Lung (tissue), 12 donors: ENCODE data around the gene TSR2. TPM values are rescaled to one million over a fixed set of nuclear protein-coding genes. Genes with fewer than 3 reads are reported as not detected.

Experiments used
- ATAC-seq: fragments of 200-7000 bp; cut with Tn5 transposase; one replicate; pipeline ENCODE4 v1.9.1; 2020; ENCODE audit warnings: moderate number of reproducible peaks; ENCODE audit not compliant: insufficient read depth, low FRiP score
- DNase-seq, 3 donors: peaks; one replicate each; pipeline ENCODE4 v3.0.0-alpha.2; 2013 to 2017
- H3K27ac ChIP-seq, 2 donors: one replicate each; pipeline ENCODE4 v1.5.1; 2013; ENCODE audit warnings: mild to moderate bottlenecking in 2 of 2, moderate library complexity in 2 of 2, control low read depth in 1 of 2, inconsistent platforms in 1 of 2, low read depth in 1 of 2, low read length in 1 of 2
- H3K27me3 ChIP-seq, 3 donors: one replicate each; pipeline ENCODE4 v1.5.1; 2013; ENCODE audit warnings: low read length in 2 of 3; ENCODE audit not compliant: control insufficient read depth in 3 of 3, insufficient read depth in 3 of 3
- H3K36me3 ChIP-seq, 4 donors: one replicate each; pipeline ENCODE4 v1.5.1; 2013; ENCODE audit warnings: low read length in 4 of 4, mild to moderate bottlenecking in 1 of 4, moderate library complexity in 1 of 4; ENCODE audit not compliant: control insufficient read depth in 4 of 4, insufficient read depth in 4 of 4
- H3K4me1 ChIP-seq, 5 donors: one replicate each; pipeline ENCODE4 v1.5.1; 2013; ENCODE audit warnings: low read length in 5 of 5, mild to moderate bottlenecking in 2 of 5, moderate library complexity in 1 of 5; ENCODE audit not compliant: control insufficient read depth in 5 of 5, insufficient read depth in 5 of 5
- H3K4me3 ChIP-seq: one replicate; pipeline ENCODE4 v1.5.1; 2013; ENCODE audit warnings: mild to moderate bottlenecking, control low read depth, moderate library complexity
- H3K9ac ChIP-seq, 2 donors: one replicate each; pipeline ENCODE4 v1.5.1; 2013; ENCODE audit warnings: low read length in 2 of 2, control low read depth in 1 of 2; ENCODE audit not compliant: insufficient read depth in 1 of 2
- H3K9me3 ChIP-seq, 4 donors: one replicate each; pipeline ENCODE4 v1.5.1; 2013; ENCODE audit warnings: low read length in 3 of 4, mild to moderate bottlenecking in 1 of 4, moderate library complexity in 1 of 4; ENCODE audit not compliant: control insufficient read depth in 4 of 4, insufficient read depth in 3 of 4
- CTCF ChIP-seq: IDR thresholded peaks from 2 replicates; pipeline ENCODE4 v1.5.1; 2012; ENCODE audit warnings: mild to moderate bottlenecking; ENCODE audit errors: control extremely low read depth, extremely low read depth
- WGBS, 2 donors: extraction: QIAGEN DNeasy Blood & Tissue Kit; methylation state at CpG; one replicate each; pipeline ENCODE4 v1.1.7; 2013; 5-methylcytosine and 5-hydroxymethylcytosine counted together
- polyA plus RNA-seq, 2 donors: library from polyadenylated mRNA; stranded (reverse); fragments of 200-250 nt; gene quantifications; one replicate each; pipeline ENCODE4 v1.2.1, GENCODE V29; 2013
- total RNA-seq, 2 donors: library from RNA; depleted of rRNA in 1 of 2; stranded (reverse); fragments of >200 nt in 1 of 2; gene quantifications; one replicate each; pipeline ENCODE4 v1.2.1, GENCODE V29; 2014 to 2021
- donor health status: control.
- donor health status: control.
- donor health status: Bipolar disorder and iron deficiency.
- donor health status: healthy.
- donor health status: DM: yes; HTN: yes; CAD: no.

TSR2 gene
- total and polyA plus RNA-seq, 4 donors = 21.0 to 39.5 (median 32.9) TPM

GRCh38 chrX:54435121-54435520 lies 5.1 kb upstream of the TSR2 start:
- TF ChIP-seq CTCF = no peak
- Histone ChIP-seq H3K27ac (no peak overlapping the region), H3K9ac (no peak overlapping the region), H3K9me3 (no peaks in the 10 kb centered on the region), H3K4me3 (no peak overlapping the region), H3K36me3 (no peaks in the 10 kb centered on the region), H3K4me1 (no peaks in the 10 kb centered on the region), H3K27me3 (no peaks in the 10 kb centered on the region)
- DNase-seq (no peak), ATAC-seq (no peak)
- WGBS, 2 donors = 55 to 60% methylated on average over 2 of the region's 2 CpGs

- H3K4me3 ChIP-seq = no peak overlapping the region
- no peak overlapping the region for H3K27ac ChIP-seq
- TF ChIP-seq CTCF = no peak
- peaks cover 0 to 11% (median 4%) of the 10 kb centered on the region in 5 donors for H3K4me1 ChIP-seq
- H3K9ac ChIP-seq = no peak overlapping the region
- H3K27me3 ChIP-seq = no peaks in the 10 kb centered on the region
- no peaks in the 10 kb centered on the region for H3K9me3 ChIP-seq
- H3K36me3 ChIP-seq = peaks cover 0 to 8% (median 4%) of the 10 kb centered on the region in 4 donors
- ATAC-seq (no peak), DNase-seq (no peak)
Measured at GRCh38 chrX:54442790-54443189, 2.6 kb downstream of the TSR2 start.

GRCh38 chrX:54444752-54445151 lies 4.5 kb downstream of the TSR2 start:
- no peak overlapping the region for H3K4me3 ChIP-seq
- WGBS, 2 donors = 84 to 97% methylated on average over 6 of the region's 6 CpGs
- no peak for TF ChIP-seq CTCF
- H3K27ac ChIP-seq = no peak overlapping the region
- ATAC-seq = no peak
- no peak for DNase-seq
- H3K9me3 ChIP-seq = no peaks in the 10 kb centered on the region
- H3K36me3 ChIP-seq = peaks cover 0 to 8% (median 4%) of the 10 kb centered on the region in 4 donors
- H3K4me1 ChIP-seq = peaks cover 0 to 11% (median 4%) of the 10 kb centered on the region in 5 donors
- H3K27me3 ChIP-seq = no peaks in the 10 kb centered on the region
- H3K9ac ChIP-seq = no peak overlapping the region

GRCh38 chrX:54446084-54446483 lies 5.9 kb downstream of the TSR2 start:
- no peaks in the 10 kb centered on the region for H3K9me3 ChIP-seq
- no peaks in the 10 kb centered on the region for H3K27me3 ChIP-seq
- peaks cover 0 to 8% (median 4%) of the 10 kb centered on the region in 4 donors for H3K36me3 ChIP-seq
- DNase-seq (no peak), ATAC-seq (no peak)
- no peak overlapping the region for H3K9ac ChIP-seq
- no peak overlapping the region for H3K4me3 ChIP-seq
- WGBS, 2 donors = 75 to 95% methylated on average over 11 to 17 of the region's 17 CpGs
- H3K4me1 ChIP-seq = peaks cover 0 to 8% (median 4%) of the 10 kb centered on the region in 5 donors
- H3K27ac ChIP-seq = no peak overlapping the region
- no peak for TF ChIP-seq CTCF
